Measurements from ENCODE around the gene MTRFR.
"Not testable (repeated sequence)": the region's sequence is repeated elsewhere in the genome, so short reads cannot be mapped to it uniquely, and the experiment has no call there.

MTRFR gene

GRCh38 chr12:123232807-123233504, at the start of gene MTRFR, which contains the start of gene MPHOSPH9:
Gene MTRFR, plus strand, starts transcription at chr12:123233436. Its CDS starts 20,239 bp downstream, at chr12:123253675.
Gene MPHOSPH9, minus strand, starts transcription at chr12:123233141. Its CDS starts 2,777 bp downstream, at chr12:123230364.
- DNase-seq, result peak; percentile 97

GRCh38 chr12:123187637-123188036, 45.6 kb upstream of the MTRFR start:
- DNase-seq, result no peak

- DNase-seq, result no peak
These were observed 33.3 kb upstream of the MTRFR start for GRCh38 chr12:123199936-123200335.

- DNase-seq, result no peak
These were observed 32.8 kb upstream of the MTRFR start for GRCh38 chr12:123200414-123200813.

GRCh38 chr12:123206794-123207193, 26.4 kb upstream of the MTRFR start:
- DNase-seq, result not testable (repeated sequence)

- DNase-seq, result not testable (repeated sequence)
These were observed 25.4 kb upstream of the MTRFR start for GRCh38 chr12:123207815-123208214.

GRCh38 chr12:123223241-123223668, 10.0 kb upstream of the MTRFR start:
- DNase-seq, result peak; percentile 37

- no peak for DNase-seq
These were observed 7.8 kb upstream of the MTRFR start for GRCh38 chr12:123225443-123225842.

- no peak for DNase-seq
These were observed 5.5 kb upstream of the MTRFR start for GRCh38 chr12:123227581-123228258.

- DNase-seq, result no peak
These were observed 4.2 kb upstream of the MTRFR start for GRCh38 chr12:123229051-123229450.

GRCh38 chr12:123231931-123232330, 1.3 kb upstream of the MTRFR start:
- DNase-seq, result no peak

GRCh38 chr12:123232472-123232806, 797 bp upstream of the MTRFR start:
- no peak for DNase-seq

GRCh38 chr12:123233505-123234308, 471 bp downstream of the MTRFR start:
- DNase-seq, result no peak

GRCh38 chr12:123237646-123238329, 4.6 kb downstream of the MTRFR start:
- peak; percentile 68 for DNase-seq

GRCh38 chr12:123238330-123238682, 5.1 kb downstream of the MTRFR start:
- no peak for DNase-seq

- DNase-seq, result no peak
These were observed 5.7 kb downstream of the MTRFR start for GRCh38 chr12:123238961-123239360.

GRCh38 chr12:123242116-123242904, 9.1 kb downstream of the MTRFR start:
- DNase-seq, result no peak

GRCh38 chr12:123243671-123244262, 10.5 kb downstream of the MTRFR start:
- no peak for DNase-seq

GRCh38 chr12:123245678-123246077, 12.4 kb downstream of the MTRFR start:
- no peak for DNase-seq

- DNase-seq, result not testable (repeated sequence)
These were observed 14.9 kb downstream of the MTRFR start for GRCh38 chr12:123248129-123248528.

GRCh38 chr12:123248996-123249741, 15.9 kb downstream of the MTRFR start:
- DNase-seq, result not testable (repeated sequence)

Measured in activated CD4-positive, CD25-positive, alpha-beta regulatory T cell treated with anti-CD3 and anti-CD28 coated beads, Interleukin-2, amount 50 U/mL, for 72 hours (primary cell).